Brain pericyte (primary cell): ENCODE data around the gene ZWILCH.
"Not testable (repeated sequence)": the region's sequence is repeated elsewhere in the genome, so short reads cannot be mapped to it uniquely, and the experiment has no call there.

Experiments used
- DNase-seq: peaks from one replicate; pipeline ENCODE4 v3.0.0-alpha.2; 2012; ENCODE audit warnings: low read depth, low spot score

The ZWILCH gene

DNA sequence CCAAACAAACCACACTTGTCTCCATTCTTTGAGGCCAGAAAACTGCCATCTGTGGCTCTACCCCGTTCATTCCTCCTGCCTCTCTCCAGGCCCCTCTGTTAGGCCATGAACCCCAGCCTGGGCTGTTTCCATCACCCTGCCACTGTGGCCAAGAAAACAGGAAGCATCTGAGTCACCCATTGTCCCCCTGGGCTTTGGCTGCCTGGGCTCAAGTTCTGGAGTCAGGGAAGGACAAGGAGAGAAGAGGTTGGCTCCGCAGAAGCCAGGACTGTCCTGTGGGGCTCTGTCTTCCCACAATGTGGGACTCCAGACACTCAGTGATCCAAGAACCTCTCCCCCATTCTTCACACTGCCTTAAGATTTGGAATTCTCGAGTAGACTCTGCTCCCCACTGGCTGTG is 75.5 kb downstream of the ZWILCH start:
- DNase-seq: no peak

GRCh38 chr15:66581972-66582537 is 76.9 kb downstream of the ZWILCH start:
- DNase-seq: peak; percentile 48

DNA sequence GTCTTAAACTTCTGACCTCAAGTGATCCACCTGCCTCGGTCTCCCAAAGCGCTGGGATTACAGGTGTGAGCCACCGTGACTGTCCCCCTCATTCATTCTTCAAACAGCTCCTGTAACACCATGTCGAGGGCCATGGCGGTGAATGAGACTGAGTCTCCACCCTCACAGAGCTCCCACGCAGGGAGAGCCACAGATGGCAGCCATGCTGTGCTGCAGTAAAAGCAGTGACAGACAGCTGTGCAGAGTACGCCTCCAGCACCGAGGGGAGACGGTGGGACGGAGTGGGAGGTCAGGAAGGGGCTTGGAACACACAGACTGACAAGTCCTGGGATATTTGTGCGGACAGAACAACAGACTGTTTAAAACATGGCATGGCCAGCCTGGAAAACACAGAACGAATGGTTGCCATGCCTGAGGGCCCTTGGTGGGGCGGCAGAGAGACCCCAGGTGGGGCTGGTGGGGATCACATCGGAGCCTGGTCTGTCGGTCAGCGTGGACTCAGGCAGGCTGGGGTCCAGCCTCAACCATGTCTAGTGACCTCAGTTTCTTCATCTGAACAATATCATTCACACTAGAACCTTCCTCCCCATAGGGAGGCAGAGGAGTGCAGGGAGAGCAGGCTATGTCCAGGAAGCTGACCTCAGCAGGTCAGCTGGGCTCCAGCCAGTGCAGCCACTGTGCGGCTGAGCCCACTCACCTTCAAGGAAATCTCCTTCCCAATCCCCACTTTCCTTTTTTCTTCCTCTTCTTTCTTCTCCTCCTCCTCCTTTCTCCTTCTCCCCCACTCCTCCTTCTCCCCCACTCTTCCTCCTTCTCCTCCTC is 81.2 kb downstream of the ZWILCH start:
- no peak for DNase-seq

GRCh38 chr15:66587020-66587419 is 81.9 kb downstream of the ZWILCH start:
- DNase-seq: no peak

DNA sequence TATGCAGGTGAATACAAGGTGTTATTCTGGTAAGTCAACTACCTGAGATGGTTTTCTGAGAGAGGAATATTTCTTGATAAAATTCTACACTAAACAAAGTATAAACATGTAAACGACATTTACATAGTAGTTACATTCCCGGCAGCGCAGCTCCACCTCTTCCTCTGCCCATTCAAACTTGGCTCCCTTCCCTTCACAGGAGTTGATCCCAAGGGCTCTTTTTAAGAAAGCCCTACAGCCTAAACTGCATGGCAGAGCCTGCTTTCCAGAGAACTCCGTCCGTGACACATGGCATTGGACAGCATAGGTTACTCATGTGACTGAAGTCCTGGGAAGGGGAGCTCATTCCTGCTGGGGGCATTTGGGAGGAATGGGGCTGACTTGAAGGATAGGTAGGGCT is 82.6 kb downstream of the ZWILCH start:
- no peak for DNase-seq

GRCh38 chr15:66588537-66588936 is 83.4 kb downstream of the ZWILCH start:
- no peak for DNase-seq

GRCh38 chr15:66588971-66589370 is 83.8 kb downstream of the ZWILCH start:
- DNase-seq: no peak

DNA sequence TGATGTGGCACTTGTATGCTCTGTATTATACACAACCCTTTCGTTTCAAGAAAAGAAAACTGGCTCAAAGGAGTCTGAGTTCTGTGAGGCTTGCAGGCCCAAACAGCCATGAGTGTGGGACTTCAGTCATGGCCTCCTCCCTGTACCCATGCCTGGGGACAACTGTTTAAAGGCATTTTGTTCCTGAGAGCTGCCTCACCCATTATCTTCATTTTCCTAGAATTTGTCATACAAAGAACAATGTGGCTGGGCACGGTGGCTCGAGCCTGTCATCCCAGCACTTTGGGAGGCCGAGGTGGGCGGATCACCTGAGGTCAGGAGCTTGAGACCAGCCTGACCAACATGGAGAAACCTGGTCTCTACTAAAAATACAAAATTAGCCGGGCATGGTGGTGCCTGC is 84.3 kb downstream of the ZWILCH start:
- not testable (repeated sequence) for DNase-seq

GRCh38 chr15:66590435-66590834 is 85.3 kb downstream of the ZWILCH start:
- no peak for DNase-seq

GRCh38 chr15:66591322-66591862 is 86.3 kb downstream of the ZWILCH start:
- no peak for DNase-seq

- DNase-seq: no peak
Measured at GRCh38 chr15:66592505-66593218, 87.5 kb downstream of the ZWILCH start.

DNA sequence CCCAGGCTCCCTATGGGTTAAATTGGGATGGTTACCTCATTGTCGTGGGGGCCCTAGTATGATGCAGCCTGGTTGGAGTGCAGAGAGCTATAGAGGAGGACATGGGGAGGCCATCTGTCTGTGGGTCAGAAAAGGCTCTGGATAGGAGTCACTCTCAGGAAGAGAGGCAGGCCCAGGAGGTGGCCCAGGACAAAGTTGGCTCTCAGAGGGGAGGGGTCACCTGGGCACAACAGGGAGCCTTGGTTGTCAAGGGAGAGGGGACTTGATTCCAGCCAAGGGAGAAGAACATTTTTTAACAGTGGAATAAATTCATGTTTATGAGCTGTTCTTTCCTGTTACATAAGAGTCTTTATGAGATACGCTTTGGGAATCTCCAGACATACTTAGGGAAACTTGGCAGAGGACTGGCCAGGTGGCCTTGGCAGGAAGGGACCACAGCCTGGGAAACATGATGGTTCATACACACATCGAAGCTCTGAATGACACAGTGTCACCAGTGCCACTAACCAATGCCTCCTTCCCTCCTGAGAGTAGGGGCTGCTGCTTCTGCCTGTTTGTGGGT is 88.2 kb downstream of the ZWILCH start:
- no peak for DNase-seq

DNA sequence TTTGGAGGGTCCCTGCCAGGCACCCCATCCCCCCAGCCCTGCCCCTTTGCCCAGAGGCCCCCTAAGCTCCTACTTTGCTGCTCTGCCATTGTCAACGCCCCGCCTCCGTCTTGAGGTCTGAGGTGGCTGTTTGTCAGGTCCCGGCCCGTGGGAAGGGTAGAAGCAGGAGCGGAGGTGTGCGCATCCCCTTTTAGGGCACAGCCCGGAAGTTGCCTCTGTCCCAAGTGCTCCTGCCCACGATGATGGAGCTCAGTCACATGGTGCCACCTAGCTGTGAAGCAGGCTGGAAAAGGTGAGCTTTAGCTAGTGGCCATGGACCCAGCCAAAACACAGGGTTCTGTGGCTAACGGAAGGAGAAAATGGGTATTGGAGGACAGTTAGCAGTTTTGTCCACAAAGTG is 89.2 kb downstream of the ZWILCH start:
- no peak for DNase-seq

DNA sequence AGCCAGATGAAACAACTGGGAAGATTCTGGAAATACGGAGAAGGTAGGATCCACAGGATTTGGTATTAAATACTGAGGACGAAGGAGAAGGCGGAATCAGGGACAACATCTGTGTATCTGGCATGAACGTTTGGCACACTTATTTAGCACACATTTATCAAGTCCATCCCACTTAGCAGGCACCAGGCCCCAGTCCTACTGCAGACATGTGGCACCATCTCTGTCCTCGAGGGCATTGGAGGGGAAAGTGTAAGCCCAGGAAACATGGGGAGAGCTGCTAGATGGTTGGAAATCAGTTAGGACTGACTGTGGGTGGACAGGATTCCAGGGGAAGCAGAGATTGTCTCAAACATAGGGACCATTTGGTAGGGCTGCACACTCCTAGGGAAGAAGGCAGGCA is 89.7 kb downstream of the ZWILCH start:
- DNase-seq: no peak

GRCh38 chr15:66595332-66595731 is 90.2 kb downstream of the ZWILCH start:
- DNase-seq: no peak

DNA sequence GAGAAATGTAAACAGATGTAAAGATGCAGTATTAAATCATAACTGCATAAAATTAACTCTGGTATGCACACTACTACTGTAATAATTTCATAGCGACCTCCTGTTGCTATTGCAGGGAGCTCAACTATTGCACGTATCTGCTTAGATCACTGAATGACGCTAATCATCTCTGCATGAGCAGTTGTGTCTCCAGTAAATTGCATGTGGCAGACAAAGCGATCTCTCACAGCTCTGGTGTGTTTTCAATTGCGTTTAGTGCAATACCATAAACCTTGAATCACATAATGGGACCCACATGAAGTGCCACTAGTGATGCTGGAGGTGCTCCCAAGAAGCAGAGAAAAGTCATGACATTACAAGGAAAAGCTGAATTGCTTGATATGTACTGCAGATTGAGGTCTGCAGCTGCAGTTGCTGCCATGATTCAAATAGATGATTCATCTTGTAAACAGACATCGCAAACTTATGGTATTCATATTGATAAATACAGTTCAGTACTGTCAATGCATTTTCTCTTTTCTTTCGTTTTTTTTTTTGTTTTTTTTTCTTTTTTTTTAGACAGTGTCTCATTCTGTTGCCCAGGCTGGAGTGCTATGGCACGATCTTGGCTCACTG is 90.9 kb downstream of the ZWILCH start:
- no peak for DNase-seq

GRCh38 chr15:66598095-66598815 is 93.1 kb downstream of the ZWILCH start:
- DNase-seq: no peak
